Activated CD4-positive, CD25-positive, alpha-beta regulatory T cell treated with anti-CD3 and anti-CD28 coated beads, Interleukin-2, amount 50 U/mL, for 72 hours (primary cell): ENCODE data around the gene KCNIP3.
A peak's percentile ranks its signal among the peaks of the same experiment; 100 is the strongest.

Experiments
- DNase-seq: peaks from one replicate; pipeline ENCODE4 v3.0.0; 2021

Gene KCNIP3

DNA sequence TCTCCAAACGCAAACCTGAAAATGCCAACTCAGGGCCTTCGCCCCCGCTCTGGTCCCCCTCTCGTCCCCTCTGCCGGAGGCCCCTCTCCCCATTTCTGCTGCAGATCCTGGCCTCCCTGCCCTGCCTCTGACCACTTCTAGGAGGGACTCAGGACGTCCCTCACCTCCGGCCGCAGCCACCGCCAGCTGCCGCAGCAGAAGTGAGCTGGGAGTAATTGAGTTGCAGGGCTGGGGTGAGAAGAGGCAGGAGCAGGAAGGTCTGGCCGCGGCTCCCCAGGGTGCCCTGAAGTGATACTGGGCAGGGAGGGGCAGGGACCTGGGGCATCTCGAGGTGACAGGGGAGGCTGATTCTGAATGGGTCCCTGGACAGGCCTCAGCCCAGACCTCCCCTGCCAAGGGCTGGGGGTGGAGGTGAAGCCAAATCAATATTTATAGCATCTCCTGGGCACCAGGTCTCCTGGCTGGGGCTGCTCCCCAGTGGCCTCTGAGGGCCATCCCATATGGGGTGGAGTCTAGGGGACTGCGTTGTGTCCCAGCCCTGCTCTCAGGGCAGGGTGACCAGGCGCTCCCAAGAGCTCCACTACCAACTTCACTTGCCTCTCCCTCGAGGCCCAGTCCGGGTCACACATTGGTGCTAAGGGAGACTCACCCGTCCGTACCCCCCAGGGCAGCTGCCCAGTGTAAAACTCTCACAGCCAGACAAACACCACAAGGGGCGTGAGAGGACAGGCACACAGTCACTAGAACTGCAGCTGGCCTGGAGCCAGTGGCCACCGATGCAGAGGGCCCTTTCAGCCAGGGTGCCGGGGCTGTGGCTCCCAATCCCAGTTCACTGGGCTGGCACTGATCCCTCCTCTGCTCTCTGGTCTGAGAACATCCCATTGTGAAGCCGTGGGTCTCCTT is 33.0 kb downstream of the KCNIP3 start:
- no peak for DNase-seq

GRCh38 chr2:95330794-95331338 is 33.7 kb downstream of the KCNIP3 start:
- DNase-seq: no peak

GRCh38 chr2:95331606-95332005 is 34.5 kb downstream of the KCNIP3 start:
- DNase-seq: no peak

DNA sequence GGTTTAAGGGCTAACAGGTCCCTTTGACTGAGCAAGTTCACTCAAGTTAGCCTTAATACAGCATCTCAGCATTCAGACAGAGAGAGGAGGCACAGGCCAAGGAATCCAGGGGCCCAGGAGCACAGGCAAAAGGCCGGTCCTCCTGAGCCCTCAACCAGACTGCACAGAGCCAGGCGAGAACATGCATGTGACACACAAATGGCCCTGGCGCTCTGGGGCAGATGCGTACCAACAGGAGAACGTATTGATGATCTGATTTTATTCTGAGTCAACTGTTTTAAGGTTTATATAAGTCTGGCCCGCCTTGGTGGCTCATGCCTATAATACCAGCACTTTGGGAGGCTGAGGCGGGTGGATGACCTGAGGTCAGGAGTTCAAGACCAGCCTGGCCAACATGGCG is 34.9 kb downstream of the KCNIP3 start:
- DNase-seq: no peak

DNA sequence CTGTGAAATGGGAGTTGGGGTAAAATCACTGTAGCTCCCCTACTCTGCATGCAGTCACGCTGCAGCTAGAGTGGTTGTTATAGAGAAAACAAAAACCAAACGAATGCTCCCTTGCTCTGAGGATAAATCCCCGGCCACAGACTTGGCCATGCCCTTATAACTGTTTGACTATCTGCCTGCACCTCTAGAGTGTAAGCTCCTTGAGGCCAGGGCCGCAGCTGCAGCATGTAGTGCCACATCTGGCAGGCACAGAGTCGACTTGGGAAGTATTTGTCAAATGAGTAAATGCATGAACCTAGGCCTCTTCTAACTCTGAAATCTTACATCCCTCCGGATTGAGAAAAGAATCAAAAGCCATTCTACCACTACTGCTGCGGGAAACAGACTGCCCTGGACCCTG is 35.9 kb downstream of the KCNIP3 start:
- DNase-seq: no peak

- no peak for DNase-seq
Measured at GRCh38 chr2:95333888-95334338, 36.8 kb downstream of the KCNIP3 start.

DNA sequence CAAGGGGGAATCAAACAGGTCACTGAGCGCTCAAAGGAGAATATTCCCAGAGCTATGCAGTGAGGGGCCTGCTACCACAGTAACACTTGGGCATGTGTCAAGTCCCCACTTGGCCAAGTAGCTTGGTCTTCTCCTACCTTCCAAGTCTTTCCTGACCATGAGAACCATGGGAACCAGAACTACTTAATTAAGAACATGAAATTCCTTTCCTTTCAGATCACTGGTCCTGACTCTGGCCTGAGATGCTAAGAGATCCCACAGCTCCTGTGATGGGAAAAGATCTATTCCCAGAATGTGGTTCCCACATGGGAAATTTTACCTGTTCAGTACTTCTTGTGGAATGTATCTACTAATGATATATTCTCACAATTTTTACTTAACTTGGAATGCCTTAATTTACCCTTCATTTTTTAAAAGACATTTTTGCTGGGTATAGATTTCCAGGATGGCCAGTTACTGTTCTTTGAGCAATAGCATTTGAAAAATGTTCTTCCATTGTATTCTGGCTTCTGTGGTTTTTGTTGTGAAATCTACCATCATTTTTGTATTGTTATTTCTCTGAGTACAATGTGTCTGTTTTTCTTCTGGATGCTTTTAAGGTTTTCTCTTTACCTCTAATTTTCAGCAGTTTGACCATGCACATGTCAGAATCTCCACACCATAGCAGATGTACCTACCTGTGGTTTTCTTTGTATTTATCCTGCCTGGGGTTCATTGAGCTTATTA is 37.9 kb downstream of the KCNIP3 start:
- no peak for DNase-seq

DNA sequence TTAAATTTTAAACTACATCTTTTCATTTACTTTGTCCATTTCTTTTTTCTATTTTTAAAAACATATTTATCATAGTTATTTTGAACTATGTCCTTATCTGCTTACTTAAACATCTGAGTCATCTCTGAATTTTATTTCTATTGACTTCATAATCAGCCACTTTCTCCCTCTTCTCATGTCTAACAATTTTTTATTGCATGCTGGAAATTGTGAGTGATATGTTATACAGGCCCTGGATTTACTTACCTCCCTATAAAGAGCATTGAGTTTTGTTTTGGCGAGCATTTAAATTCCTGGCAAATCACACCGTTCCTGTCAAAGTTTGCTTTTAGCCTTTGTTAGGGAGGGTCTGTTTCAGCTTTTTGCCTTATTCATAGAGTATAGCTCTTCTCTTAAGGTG is 39.3 kb downstream of the KCNIP3 start:
- no peak for DNase-seq

GRCh38 chr2:95337829-95338228 is 40.7 kb downstream of the KCNIP3 start:
- DNase-seq: no peak

- DNase-seq: no peak
Measured at GRCh38 chr2:95342556-95343320, 45.6 kb downstream of the KCNIP3 start.

DNA sequence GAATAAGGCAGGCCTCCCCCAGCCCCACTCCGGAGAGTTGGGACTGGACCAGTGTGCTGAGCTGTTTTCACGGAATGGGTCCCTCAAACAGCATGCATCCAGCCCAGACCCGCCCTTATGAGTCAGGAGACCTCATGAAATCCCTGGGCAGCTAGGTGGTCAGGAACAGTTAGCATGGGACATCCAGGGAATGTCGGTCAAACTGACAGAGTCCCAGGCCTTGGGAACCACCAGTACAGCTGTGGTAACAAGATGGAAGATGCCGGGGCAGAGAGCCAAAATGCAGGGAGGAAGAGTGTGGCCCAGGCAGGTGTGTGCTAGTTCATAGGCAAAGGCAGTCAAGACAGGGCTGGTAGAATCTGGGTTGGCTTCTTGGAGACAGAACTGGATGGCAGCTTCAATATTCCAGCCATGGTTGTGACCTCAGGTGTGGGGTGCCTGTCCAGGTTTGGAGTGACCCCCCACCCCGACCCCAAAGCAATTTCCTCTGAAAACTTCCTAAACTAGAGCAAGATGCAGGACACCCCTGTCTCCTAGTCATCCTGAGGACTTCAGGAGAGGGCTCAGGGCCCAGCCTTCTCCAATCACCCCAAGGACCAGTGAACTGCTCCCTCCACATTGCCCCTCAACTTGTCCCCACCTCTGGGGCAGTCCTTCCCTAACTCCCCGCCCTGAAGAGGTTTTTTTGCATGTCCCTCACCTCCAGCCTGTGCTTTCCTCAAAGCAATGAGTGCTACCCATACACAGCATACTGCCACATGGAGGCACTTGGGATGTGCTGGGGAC is 46.5 kb downstream of the KCNIP3 start:
- DNase-seq: no peak

GRCh38 chr2:95344215-95344583 is 47.1 kb downstream of the KCNIP3 start:
- DNase-seq: no peak

- DNase-seq: no peak
Measured at GRCh38 chr2:95344656-95345055, 47.5 kb downstream of the KCNIP3 start.

GRCh38 chr2:95345081-95345562 is 48.0 kb downstream of the KCNIP3 start:
- DNase-seq: no peak

GRCh38 chr2:95345563-95346230 is 48.5 kb downstream of the KCNIP3 start:
- peak; percentile 75 for DNase-seq

DNA sequence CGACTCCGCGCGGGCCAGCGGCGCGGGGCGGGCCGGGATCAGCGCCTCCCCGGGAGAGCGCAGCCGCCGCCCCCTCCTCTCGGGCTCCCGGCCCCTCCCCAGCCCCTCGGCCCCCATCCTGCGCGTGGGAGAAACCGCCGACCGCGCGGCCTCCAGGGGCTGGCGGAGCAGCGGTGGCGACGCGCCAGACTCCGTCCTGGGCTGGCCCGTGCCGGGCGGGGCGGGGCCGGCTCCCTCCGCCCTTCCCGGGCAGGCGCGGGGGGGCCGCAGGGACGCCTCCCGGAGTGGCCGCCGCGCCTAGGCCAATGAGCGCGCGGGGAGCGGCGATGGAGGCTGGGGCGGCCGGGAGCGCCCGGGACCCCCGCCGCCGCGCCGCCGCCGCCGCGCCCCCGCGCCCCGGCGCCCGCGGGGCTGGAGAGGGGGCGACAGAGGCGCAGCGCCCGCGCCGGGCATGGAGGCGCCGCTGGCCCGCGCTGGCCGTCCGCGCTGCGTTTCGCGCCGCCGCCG is 49.1 kb downstream of the KCNIP3 start:
- no peak for DNase-seq

GRCh38 chr2:95346738-95347671 is 49.9 kb downstream of the KCNIP3 start:
- no peak for DNase-seq

GRCh38 chr2:95347681-95348608 is 50.8 kb downstream of the KCNIP3 start:
- DNase-seq: no peak
